CD4-positive, alpha-beta T cell treated with Interleukin-4 for 4 hours (primary cell): ENCODE results near the gene PAF1.
A peak's percentile ranks its signal among the peaks of the same experiment; 100 is the strongest.

Source experiments
- DNase-seq: peaks from one replicate; pipeline ENCODE4 v3.0.0-alpha.2; 2020

The PAF1 gene

DNA sequence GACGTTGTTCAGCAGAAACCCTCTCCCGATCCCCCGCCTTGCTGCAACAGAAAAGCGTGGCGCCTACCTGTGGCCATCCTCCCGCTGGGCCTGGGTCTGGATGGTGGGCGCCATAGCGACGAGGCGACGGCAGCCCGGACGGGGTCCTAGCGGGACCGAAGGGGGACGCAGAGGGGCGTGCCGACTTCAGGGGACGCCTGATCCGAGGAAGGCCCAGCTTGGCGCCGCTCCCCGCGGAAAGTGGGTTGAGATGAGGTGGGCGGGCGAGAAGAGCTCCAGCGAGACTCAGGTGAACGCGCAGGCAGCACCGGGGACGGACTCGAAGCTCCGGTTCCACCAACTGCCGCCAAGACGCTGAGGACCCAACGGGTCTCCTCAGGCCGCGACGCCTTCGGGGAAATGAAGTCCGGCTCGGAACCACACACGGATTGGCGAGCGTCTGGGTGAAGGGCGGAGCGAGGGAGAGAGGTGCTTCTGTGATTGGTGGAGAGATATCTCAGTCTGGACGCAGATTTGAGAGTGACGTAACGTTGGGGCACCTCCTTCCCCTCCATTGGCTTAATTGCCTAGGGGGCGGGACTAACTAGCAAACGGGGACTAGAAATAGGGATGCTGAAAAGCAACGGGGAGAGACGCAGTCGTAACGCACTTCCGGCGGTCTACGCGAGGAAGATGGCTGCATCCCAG is at the start of gene PAF1, which contains the start of gene MED29:
PAF1 (minus strand) TSS at position 356 of the 687 bp plus-strand sequence; CDS start at position 114, 242 bp downstream.
MED29 (plus strand) TSS at position 628 of the 687 bp plus-strand sequence; CDS start at position 673, 45 bp downstream.
- DNase-seq, result peak; percentile 100

DNA sequence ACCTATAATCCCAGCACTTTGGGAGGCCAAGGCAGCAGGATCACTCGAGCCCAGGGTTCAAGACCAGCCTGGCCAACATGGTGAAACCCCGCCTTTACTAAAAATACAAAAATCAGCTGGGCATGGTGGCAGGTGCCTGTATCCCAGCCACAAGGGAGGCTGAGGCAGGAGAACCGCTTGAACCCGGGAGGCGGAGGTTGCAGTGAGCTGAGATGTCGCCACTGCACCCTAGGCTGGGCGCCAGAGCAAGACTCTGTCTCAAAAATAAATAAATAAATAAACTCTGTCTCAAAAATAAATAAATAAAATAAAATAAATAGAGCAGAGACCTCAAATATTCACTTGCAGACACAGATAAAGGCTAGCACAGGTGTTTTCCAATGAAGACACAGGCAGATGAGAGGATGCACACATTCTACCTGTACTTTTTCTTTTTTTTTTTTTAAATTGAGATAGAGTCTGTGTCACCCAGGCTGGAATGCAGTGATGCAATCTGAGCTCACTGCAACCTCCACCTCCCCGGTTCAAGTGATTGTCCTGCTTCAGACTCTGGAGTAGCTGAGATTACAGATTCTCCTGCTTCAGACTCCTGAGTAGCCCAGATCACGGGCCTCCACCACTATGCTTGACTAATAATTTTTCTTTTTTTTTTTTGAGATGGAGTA is 47.5 kb upstream of the PAF1 start:
- DNase-seq, result no peak

DNA sequence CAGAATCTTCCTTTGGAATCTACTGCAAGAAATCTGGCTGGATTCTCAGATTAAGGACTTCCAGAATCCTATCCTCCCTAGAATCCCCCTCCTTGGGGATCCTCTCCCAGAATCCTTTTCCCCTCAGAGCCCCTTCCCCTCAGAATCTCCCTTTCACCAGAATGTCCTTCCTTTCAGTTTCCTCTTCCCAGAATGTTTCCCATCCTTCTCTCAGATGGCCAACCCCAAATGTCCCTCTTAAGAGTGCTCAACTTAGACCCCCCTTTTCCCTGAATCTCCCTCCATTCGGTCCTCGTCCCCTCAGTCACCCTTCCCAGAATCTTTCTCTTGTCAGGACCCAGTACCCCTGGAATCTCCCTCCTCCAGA is 45.4 kb upstream of the PAF1 start:
- DNase-seq, result no peak

- peak; percentile 99 for DNase-seq
Measured at GRCh38 chr19:39435499-39436349, 44.8 kb upstream of the PAF1 start, which contains the start of gene RPS16. TSS of gene RPS16 (minus strand) at chr19:39435949. CDS start at chr19:39435895, 54 bp downstream.

DNA sequence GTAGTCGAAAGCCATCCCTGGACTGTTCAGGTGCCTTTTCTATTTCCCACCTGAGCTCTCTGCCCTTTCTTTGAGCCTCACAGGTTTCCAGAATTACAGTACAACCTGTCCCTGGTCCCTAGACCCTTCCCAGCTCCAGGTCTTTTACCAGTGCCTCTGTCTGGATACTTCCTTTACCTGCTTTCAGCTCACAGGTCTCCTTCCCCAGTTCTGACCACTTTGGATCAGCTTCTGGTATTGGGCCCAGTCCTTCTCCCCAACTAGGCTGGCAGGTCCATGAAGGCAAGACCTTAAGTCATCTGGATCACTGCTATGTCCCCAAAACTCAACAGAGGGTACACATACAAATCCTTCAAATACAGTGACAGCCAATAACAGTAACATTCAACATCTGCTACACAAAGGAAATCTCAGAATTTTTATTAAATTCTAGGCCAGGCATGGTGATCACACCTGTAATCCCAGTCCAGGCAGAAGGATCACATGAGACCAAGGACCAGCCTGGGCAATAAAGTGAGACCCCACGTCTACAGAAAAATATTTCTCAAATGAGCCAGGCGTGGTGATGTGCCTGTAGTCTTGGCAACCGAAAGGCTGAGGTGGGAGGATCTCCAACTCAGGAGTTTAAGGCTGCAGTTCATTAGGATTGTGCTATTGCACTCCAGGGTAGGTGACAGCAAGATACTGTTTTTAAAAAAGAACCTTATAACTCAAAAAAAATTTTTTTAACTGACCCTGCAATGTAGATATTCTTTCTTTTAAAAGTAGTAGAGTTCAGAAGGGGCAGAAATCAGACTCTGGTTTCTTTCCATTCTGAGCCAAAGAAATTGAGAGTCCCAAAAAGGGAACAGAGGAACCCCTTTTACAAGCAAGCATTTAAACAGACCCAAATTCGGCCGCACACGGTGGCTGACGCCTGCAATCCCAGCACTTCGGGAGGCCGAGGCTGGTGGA is 43.5 kb upstream of the PAF1 start:
- no peak for DNase-seq

- DNase-seq, result no peak
Measured at GRCh38 chr19:39433480-39434079, 42.7 kb upstream of the PAF1 start.

- DNase-seq, result no peak
Measured at GRCh38 chr19:39432677-39433025, 41.7 kb upstream of the PAF1 start.

- DNase-seq, result peak; percentile 79
Measured at GRCh38 chr19:39430675-39431593, 40.0 kb upstream of the PAF1 start.

GRCh38 chr19:39428283-39429112 is 37.6 kb upstream of the PAF1 start:
- DNase-seq, result no peak

- no peak for DNase-seq
Measured at GRCh38 chr19:39427707-39428106, 36.8 kb upstream of the PAF1 start.

DNA sequence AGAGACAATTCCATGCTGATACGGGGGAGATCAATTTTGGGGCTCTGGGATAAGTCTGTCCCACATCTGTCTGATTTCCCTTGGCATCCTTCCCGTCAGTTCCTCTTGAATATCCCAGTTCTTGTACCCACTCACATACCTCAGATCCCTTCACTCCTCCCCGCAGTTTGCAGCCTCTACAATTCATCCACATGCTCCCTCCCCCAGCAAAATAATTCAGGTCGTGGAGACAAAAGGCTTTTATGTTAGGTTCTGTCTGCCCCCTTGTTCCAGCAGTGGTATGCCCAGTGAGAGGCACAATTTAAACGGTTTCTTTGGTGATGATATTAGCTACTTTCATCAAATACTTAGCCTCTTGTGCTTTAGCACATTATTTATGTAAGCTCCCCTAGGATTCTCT is 35.3 kb upstream of the PAF1 start:
- DNase-seq, result no peak

DNA sequence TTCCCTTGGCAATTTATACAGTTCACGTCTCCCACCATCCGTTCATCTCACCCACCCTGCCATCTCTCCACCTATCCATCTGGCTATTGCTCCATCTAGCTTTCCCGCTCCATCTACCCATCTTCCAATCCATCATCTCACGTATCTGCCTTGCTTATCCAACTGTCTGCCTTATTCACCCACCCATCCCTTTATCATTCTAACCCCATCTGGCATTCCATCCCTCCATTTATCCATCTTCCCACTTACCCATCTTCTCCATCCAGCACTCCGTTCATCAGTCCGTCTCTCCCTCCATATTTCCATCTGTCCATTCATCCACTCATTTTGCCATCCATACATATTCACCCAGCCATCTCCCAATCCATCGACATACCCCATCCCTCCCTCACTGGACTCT is 34.8 kb upstream of the PAF1 start:
- DNase-seq, result no peak

DNA sequence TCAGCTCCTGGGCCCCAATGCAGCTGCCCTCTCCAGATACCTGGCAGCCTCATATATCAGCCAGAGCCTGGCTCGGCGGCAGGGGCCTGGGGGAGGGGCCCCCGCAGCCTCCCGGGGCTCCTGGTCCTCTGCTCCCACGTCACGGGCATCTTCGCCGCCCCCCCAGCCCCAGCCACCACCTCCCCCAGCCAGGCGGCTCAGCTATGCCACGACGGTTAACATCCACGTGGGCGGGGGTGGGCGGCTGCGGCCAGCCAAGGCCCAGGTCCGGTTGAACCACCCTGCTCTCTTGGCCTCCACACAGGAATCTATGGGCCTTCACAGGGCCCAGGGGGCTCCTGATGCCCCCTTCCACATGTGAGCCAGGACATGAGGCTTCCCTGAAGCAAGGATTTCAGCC is 34.0 kb upstream of the PAF1 start:
- no peak for DNase-seq

DNA sequence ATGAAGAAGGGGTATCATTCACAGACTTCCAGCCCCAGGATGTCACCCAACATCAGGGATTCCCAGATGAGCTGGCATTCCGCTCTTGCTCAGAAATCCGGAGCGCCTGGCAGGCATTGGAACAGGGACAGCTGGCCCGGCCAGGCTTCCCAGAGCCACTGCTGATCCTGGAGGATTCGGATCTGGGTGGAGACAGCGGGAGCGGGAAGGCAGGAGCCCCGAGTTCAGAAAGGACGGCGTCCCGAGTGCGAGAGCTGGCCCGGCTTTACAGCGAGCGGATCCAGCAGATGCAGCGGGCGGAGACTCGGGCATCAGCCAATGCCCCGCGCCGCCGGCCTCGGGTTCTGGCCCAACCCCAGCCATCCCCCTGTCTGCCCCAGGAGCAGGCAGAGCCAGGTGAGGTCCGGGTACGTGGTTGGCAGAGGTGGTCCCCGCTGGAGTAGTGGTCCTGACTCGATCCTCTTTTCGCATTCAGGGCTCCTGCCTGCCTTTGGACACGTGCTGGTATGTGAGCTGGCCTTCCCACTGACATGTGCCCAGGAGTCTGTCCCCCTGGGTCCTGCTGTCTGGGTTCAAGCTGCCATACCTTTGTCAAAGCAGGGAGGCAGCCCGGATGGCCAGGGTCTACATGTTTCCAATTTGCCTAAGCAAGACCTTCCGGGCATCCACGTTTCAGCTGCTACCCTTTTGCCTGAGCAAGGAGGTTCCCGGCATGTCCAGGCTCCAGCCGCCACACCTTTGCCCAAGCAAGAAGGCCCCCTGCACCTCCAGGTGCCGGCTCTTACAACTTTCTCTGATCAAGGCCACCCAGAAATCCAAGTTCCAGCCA is 32.6 kb upstream of the PAF1 start:
- no peak for DNase-seq

GRCh38 chr19:39422020-39422419 is 31.1 kb upstream of the PAF1 start:
- no peak for DNase-seq

DNA sequence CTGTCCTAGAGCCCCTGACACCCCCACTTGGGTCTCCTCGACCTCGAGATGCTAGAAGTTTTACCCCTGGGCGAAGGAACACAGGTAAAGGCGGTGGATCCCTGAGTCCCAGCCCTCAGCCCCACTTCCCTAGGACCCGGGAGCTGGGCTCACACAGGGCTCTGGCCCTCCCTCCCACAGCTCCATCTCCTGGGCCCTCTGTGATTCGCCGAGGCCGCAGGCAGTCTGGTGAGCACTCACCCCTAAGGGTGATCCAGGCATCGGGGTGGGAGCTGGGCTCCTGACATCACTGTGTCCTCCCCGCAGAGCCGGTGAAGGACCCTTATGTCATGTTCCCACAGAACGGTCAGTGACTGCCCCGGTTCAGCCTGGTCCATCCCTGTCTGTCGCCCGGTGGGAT is 29.9 kb upstream of the PAF1 start:
- no peak for DNase-seq

DNA sequence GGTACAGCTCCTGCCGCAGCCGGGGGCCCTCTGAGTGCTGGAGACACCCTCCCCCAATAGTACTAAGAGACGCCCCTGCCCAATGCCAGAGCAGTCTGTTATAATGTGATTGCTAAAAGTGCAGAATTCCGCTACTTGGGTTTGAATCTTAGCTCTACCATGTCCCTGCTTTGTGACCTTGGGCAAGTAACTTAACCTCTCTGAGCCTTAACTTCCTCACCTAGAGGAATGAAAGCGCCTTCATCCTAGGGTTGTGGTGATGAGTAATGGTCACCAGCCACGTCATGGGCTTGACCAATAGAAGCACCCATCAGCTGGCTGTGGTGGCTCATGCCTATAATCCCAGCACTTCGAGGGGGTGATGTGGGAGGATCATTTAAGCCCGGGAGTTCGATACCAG is 28.1 kb upstream of the PAF1 start:
- DNase-seq, result no peak

- no peak for DNase-seq
Measured at GRCh38 chr19:39417463-39418181, 26.7 kb upstream of the PAF1 start.
